Activated T-cell treated with anti-CD3 and anti-CD28 coated beads for 4 hours (primary cell): ENCODE measurements around the gene PHF1.

Experiments
- DNase-seq: peaks from one replicate; pipeline ENCODE4 v3.0.0-alpha.2; 2020

Gene PHF1

GRCh38 chr6:33433001-33433543 lies 22.3 kb downstream of the PHF1 start:
- no peak for DNase-seq

DNA sequence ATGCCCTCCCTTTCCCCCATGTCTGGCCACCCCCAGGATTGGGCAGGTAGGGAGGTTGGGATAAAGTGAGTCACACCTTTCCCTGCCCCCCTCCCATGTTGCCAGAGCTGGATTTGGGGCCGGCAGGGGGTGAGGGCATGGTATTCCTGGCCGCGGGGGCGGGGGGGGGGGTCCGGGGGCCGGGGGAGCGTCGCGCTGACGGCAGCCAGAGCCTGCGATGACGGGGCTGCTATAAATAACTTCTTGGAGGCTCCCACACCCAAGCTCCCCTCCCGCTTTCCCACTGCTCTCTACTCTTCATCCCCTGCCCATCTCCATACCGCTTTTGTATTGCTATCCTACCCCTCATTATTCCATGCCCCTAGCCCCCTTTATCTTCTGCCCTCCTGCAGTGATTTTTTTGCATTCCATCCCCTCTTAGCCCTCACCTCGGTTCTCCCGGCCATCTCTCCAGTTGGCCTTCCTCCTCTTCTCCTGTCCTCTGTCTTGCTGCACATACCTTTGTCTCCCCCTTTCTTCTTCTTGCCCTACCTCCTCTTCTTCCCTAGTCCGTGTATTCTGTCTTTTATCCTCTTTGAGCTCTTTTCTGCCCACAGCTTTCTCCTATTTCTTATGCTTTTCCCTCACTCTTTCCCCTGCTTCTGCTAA lies 22.9 kb downstream of the PHF1 start:
- no peak for DNase-seq

DNA sequence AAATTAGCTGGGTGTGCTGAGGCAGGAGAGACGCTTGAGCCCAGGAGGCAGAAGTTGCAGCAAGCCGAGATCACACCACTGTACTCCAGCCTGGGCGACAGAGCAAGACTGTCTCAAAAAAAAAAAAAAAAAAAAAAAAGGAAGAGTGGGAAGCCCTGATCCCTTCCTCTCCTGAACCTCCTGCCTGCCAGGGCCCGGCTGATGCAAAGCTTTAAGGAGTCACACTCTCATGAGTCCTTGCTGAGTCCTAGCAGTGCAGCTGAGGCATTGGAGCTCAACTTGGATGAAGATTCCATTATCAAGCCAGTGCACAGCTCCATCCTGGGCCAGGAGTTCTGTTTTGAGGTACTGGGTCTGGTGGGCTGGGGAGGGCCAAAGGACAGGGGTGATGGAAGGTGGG lies 24.1 kb downstream of the PHF1 start:
- DNase-seq: no peak

GRCh38 chr6:33437666-33438065 lies 26.9 kb downstream of the PHF1 start:
- no peak for DNase-seq

DNA sequence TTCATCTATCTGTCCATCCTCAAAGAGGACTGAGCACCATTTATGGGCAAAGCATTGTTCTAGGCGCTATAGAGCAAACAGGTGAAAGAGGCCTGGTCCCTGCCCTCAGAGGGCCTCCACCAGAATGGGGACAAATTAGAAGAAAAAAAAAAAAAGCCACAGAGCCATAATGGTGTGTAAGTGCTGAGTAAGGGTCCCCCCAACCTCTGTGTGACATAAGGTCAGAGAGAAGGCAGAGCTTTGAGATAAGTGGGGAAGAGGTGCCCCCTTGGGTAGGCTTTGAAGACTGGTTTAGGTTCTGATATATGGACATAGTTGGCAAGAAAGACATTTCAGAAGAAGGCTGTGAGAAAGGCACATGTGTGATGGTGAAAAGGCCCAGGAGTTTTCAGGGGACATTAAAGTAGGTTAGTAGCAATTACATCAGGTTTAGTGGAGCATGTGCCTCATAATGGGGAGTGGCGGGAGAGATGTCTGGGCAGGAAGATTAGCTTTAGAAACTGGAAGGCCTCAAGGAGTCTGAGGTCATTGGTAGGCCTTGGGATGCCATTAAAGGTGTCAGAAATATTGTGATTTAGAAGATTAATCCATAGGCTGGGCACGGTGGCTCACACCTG lies 28.3 kb downstream of the PHF1 start:
- DNase-seq: no peak

DNA sequence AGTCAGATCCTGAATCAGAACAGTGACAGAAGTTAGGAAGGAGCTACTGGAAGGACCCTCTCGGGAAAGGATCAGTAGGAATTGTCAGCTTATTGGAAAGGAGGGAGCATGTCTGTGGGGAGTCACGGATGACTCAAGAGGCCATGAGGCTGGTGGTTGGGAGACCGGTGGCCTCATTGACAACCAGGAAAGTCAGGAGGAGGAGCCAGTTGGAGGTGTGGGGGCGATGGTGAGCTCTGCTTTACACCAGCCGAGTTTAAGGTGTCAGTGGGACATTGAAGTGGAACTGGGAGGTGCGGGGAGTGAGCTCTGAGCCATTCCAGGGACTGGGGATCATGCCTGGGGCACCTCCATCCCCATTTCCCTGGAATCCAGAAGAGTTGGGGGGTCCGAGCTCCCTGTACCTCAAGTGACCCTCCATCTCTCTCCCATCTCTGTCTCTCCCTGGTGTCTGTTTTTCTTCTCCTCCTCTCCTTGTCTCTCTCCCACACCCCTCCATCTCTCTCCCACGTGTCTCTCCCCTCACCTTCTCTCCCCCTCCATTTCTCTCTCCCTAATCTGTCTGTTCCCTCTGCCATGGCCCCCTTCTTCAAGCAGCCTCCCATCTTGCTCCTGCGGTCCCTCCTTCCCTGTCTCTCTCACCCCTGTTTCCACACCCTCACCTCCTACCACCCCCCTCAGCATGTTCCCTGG lies 29.3 kb downstream of the PHF1 start:
- no peak for DNase-seq

DNA sequence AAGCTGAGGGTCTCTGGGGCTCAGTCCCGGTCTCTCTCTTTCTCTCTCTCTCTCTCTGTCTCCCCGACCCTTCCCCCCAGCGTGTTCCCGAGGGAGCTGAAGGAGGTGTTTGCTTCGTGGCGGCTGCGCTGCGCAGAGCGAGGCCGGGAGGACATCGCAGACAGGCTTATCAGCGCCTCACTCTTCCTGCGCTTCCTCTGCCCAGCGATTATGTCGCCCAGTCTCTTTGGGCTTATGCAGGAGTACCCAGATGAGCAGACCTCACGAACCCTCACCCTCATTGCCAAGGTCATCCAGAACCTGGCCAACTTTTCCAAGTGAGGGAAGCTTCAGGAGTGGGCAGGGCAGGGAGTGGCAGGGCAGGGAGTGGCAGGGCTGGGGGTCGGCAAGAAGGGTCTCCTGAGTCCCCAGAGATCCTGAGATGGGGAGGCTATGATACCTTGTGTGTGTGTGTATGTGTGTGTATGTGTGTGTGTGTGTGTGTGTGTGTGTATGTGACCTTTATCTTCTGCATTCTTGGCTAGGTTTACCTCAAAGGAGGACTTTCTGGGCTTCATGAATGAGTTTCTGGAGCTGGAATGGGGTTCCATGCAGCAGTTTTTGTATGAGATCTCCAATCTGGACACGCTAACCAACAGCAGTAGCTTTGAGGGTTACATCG lies 30.0 kb downstream of the PHF1 start:
- no peak for DNase-seq

DNA sequence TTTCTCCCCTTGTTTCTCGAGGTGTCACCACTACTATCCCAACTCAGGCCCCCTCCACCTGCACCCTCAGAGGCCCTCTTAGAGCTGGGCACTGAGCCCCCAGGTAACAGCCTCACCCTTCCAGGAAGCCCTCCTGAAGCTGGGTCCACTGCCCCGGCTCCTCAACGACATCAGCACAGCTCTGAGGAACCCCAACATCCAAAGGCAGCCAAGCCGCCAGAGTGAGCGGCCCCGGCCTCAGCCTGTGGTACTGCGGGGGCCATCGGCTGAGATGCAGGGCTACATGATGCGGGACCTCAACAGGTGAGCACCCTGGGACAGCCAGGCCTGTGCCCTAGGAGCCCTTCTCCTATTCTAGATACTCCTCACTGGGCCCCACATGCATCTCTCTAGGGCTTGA lies 30.6 kb downstream of the PHF1 start:
- DNase-seq: no peak

DNA sequence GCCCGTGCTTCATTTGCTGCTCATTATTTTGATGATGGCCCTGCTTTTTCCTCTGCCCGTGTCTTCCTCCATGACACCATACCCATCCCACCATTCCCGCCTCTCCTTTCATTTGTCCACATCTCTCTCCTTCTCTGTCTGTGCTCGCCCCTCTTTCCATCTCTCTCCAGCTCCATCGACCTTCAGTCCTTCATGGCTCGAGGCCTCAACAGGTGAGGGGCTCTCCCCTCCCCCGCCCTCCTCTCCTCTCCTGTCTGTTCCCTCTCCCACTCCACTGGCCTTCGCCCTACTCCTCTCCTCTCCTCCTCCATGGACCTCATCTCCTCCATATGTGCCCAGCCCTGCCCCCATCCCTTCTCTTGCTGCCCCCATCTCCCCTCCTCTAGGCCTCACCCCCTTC lies 31.5 kb downstream of the PHF1 start:
- no peak for DNase-seq

DNA sequence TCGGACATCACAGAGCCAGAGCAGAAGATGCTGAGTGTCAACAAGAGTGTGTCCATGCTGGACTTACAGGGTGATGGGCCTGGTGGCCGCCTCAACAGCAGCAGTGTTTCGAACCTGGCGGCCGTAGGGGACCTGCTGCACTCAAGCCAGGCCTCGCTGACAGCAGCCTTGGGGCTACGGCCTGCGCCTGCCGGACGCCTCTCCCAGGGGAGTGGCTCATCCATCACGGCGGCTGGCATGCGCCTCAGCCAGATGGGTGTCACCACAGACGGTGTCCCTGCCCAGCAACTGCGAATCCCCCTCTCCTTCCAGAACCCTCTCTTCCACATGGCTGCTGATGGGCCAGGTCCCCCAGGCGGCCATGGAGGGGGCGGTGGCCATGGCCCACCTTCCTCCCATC lies 32.2 kb downstream of the PHF1 start:
- no peak for DNase-seq

- no peak for DNase-seq
Measured at GRCh38 chr6:33443619-33444504, 33.0 kb downstream of the PHF1 start.

DNA sequence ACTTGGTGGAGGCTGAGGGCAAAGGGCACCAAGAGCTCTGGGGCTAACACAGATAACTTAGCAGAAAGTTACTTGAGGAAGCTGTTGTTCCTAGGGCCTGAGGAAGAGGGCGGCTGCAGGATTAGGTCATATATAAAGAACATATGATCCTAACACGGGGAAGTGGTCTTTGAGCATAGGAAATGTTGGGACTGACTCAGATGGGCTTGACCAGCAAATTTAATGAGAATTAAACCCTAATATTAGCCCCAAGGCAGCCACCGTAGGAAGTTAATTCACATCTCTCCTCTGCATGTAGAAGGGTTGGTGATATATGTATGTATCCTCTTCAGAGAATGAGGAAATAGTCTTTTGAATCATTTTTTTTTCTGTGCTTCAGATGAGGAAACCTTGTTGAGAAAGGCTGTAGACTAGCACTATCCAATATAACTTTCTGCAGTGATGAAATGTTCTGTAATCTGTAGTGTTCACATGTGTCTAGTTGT lies 34.3 kb downstream of the PHF1 start:
- DNase-seq: no peak

- no peak for DNase-seq
Measured at GRCh38 chr6:33446356-33446755, 35.5 kb downstream of the PHF1 start.

GRCh38 chr6:33450434-33450833 lies 39.6 kb downstream of the PHF1 start:
- no peak for DNase-seq

GRCh38 chr6:33451606-33452005 lies 40.8 kb downstream of the PHF1 start:
- no peak for DNase-seq

GRCh38 chr6:33452496-33452895 lies 41.7 kb downstream of the PHF1 start:
- no peak for DNase-seq

DNA sequence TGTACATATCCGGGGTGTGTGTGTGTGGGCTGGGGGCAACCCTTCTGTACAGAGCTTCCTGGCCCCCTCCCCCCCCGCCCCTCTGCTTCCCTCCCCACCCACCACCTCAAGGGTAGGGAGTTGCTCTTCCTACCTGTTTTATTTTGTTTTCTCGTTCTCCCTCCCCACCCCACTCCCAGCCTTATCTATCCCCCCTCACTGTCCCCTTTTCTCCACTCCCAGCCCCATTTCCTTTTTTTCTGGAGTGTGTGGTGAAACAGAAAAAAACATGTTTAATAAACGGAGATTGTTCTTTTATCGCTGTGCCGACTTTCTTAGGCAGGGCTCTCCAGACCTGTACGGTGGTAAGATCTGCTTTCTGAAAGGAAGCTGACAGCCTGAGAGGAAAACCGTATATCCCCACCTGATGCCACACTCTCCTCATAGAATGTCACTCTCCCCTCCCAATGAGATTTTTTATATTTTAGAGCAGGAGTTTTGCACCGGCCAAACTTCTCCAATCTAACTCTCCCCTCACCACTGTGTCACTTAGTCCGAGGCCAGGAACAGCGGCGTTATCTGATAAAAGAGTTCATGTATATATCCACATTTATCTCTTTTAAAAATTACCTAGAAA lies 42.7 kb downstream of the PHF1 start:
- DNase-seq: no peak

DNA sequence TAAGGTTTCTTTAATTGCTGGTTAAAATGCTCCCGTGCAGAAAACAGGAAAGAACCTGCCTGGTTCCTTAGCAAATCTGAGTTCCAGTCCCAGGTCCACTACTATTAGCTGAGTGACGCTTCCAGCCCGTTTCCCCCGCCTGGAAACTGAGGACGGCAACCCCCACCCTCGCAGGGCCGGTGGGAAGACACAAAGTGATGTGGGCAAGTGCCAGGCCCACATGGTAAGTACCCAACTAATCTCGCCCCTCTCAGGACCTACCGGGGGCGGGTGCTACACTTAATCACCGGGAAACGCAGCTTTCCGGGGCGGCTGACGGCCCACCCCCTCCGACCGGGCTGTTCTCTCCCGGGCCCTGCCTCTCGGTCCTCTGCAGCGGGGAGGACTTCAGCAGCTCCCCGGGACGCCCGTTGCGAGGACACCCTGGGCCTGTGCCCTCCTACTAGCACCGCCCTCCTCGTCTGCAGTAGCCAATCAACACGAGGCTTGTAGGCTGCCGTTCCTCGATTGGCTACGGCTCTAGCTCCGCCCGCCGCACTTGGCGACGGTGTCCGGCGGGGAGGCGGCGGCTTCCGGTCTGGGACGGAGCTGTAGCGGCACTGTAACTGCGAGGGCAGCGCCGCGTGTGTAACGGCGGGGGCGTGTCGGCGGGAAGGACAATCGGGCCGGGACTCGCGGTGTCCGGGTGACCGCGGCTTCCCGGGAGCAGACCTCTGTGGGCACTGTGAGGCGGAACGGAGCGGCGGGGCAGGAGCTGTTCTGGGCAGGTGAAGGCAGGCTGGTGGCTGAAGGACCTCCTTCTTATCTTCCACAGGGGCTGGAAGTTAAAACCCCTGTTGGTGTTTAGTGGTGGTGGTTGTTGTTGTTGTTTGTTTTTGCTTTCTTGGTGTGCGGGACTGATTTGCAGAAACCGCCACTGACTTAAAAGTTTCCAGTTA lies 43.5 kb downstream of the PHF1 start, which contains the start of gene ZBTB9:
Gene ZBTB9, plus strand, starts transcription at position 568 of the 938 bp plus-strand sequence. CDS start 525 bp downstream, outside the sequence.
- peak; percentile 87 for DNase-seq

- no peak for DNase-seq
Measured at GRCh38 chr6:33455051-33455450, 44.2 kb downstream of the PHF1 start.

- DNase-seq: no peak
Measured at GRCh38 chr6:33456156-33456555, 45.3 kb downstream of the PHF1 start.

DNA sequence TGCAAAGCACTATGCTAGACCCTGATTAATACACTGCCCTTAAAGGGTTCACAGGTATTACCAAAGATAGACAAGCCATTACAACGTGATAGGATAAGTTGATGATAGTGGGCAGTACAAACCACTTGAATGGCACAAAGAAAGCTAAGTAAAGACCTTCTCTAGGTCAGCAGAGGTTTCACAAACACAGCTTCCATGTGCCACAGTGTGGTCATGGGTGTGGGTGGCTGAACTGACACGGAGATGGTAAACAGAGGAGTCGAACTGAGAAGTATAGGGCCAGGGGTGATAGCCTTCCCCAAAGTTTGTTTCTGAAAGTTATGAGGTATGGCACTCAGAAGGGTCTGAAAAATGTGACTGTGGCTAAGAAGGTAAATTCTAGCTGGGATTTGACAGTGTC lies 47.9 kb downstream of the PHF1 start:
- DNase-seq: no peak
